DOHH2 (cell line): Measurements from ENCODE around the gene CCIN.

Experiments used
- H3F3A ChIP-seq: fragments of 200-600 bp; sonication (generic), shearing (Covaris generic); 2 replicates; pipeline ENCODE4 v1.6.0; 2016; ENCODE audit warnings: antibody characterized with exemption, mild to moderate bottlenecking; ENCODE audit not compliant: control insufficient read depth, insufficient read depth
- H3K27ac ChIP-seq: fragments of 200-600 bp; sonication (generic); 2 replicates; pipeline ENCODE4 v1.5.1; 2014; ENCODE audit warnings: low read depth, mild to moderate bottlenecking, low read length, moderate library complexity
- H3K27me3 ChIP-seq: fragments of 200-600 bp; sonication (generic); 2 replicates; pipeline ENCODE4 v1.6.1; 2014; ENCODE audit warnings: mild to moderate bottlenecking, low read length, mixed read lengths; ENCODE audit not compliant: control insufficient read depth
- H3K36me3 ChIP-seq: fragments of 200-600 bp; sonication (generic); 2 replicates; pipeline ENCODE4 v1.6.1; 2014; ENCODE audit warnings: mild to moderate bottlenecking, low read length, moderate library complexity, mixed read lengths; ENCODE audit not compliant: control insufficient read depth
- H3K4me1 ChIP-seq: fragments of 200-600 bp; sonication (generic); 2 replicates; pipeline ENCODE4 v1.6.1; 2014; ENCODE audit warnings: mild to moderate bottlenecking, low read length, mixed read lengths; ENCODE audit not compliant: control insufficient read depth
- H3K4me2 ChIP-seq: fragments of 200-600 bp; sonication (generic); 2 replicates; pipeline ENCODE4 v1.6.0; 2014; ENCODE audit warnings: mild to moderate bottlenecking, low read length, moderate library complexity
- H3K4me3 ChIP-seq: fragments of 200-600 bp; sonication (generic); 2 replicates; pipeline ENCODE4 v1.5.1; 2014; ENCODE audit warnings: mild to moderate bottlenecking, low read length, mixed read lengths
- H3K79me2 ChIP-seq: fragments of 200-600 bp; sonication (generic); 2 replicates; pipeline ENCODE4 v1.6.1; 2014; ENCODE audit warnings: mild to moderate bottlenecking, low read length, mixed read lengths; ENCODE audit not compliant: control insufficient read depth
- H3K9me2 ChIP-seq: fragments of 200-600 bp; sonication (generic); replicated peaks from 2 replicates; pipeline ENCODE4 v1.6.1; 2014; ENCODE audit warnings: mild to moderate bottlenecking, low read length, mixed read lengths; ENCODE audit not compliant: control insufficient read depth
- H3K9me3 ChIP-seq: fragments of 200-600 bp; sonication (generic); 2 replicates; pipeline ENCODE4 v1.6.1; 2014; ENCODE audit warnings: antibody characterized with exemption, low read length, mixed read lengths; ENCODE audit not compliant: control insufficient read depth, insufficient read depth
- H4K20me1 ChIP-seq: fragments of 200-600 bp; sonication (generic); 2 replicates; pipeline ENCODE4 v1.6.0; 2014; ENCODE audit warnings: low read depth, mild to moderate bottlenecking, antibody characterized with exemption, low read length, moderate library complexity; ENCODE audit not compliant: control insufficient read depth, insufficient read depth
- EZH2phosphoT487 ChIP-seq: fragments of 200-600 bp; sonication (generic); IDR thresholded peaks from 2 replicates; pipeline ENCODE4 v1.6.1; 2017; ENCODE audit warnings: borderline replicate concordance, mild to moderate bottlenecking, antibody characterized with exemption, low read length, moderate library complexity, mixed read lengths
- TF ChIP-seq, protein P1 (sequence below): fragments of 200-600 bp; sonication (generic); IDR thresholded peaks from one replicate; pipeline ENCODE4 v1.5.1; 2014; ENCODE audit warnings: antibody characterized with exemption, mild to moderate bottlenecking, low read depth, low read length; ENCODE audit not compliant: poor library complexity, severe bottlenecking

CCIN gene

DNA sequence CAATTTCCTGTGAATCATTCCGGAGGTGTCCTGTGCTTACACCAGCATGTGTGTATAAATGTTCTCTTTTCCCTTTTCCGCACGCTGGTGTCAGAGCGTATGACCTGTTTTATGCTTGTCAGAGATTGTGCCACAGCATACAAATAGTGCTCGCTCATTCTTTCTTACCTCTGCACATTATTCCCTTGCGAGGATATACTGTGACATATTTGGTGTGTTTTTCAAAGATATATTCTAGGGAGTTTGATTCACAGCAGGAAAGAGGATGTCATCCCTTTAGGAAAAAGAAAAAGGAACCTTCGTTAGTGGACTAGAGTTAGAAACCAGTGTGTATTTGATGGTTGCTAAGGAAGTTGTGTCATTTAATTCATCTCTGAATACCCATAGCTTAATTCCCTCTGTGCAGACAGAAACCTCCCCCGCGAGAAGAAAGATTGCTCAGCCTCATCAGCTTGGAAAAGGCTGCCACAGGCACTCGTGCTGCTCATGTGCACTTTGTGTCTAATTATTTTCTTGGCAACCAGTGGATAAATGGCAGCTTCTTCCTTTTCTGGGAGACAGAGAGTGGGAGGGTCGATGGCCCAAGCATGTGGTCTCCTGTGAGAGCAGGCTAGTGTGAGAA, 14.7 kb upstream of the CCIN start:
- H3K79me2 ChIP-seq = no peaks in the 10 kb centered on the region
- no peak overlapping the region for H3K4me3 ChIP-seq
- no peak overlapping the region; the same call in 1 of the 2 replicates for H3K4me2 ChIP-seq
- no peaks in the 10 kb centered on the region for H4K20me1 ChIP-seq
- H3K36me3 ChIP-seq = no peaks in the 10 kb centered on the region
- peaks cover 39% of the 10 kb centered on the region for H3K4me1 ChIP-seq
- H3F3A ChIP-seq = peaks cover 6% of the 10 kb centered on the region; the same call in 1 of the 2 replicates
- TF ChIP-seq, protein P1, sequence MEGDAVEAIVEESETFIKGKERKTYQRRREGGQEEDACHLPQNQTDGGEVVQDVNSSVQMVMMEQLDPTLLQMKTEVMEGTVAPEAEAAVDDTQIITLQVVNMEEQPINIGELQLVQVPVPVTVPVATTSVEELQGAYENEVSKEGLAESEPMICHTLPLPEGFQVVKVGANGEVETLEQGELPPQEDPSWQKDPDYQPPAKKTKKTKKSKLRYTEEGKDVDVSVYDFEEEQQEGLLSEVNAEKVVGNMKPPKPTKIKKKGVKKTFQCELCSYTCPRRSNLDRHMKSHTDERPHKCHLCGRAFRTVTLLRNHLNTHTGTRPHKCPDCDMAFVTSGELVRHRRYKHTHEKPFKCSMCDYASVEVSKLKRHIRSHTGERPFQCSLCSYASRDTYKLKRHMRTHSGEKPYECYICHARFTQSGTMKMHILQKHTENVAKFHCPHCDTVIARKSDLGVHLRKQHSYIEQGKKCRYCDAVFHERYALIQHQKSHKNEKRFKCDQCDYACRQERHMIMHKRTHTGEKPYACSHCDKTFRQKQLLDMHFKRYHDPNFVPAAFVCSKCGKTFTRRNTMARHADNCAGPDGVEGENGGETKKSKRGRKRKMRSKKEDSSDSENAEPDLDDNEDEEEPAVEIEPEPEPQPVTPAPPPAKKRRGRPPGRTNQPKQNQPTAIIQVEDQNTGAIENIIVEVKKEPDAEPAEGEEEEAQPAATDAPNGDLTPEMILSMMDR = no peak
- no peak for TF ChIP-seq EZH2phosphoT487
- H3K9me2 ChIP-seq = no peaks in the 10 kb centered on the region
- no peaks in the 10 kb centered on the region for H3K9me3 ChIP-seq
- H3K27ac ChIP-seq = no peak overlapping the region
- no peaks in the 10 kb centered on the region for H3K27me3 ChIP-seq

DNA sequence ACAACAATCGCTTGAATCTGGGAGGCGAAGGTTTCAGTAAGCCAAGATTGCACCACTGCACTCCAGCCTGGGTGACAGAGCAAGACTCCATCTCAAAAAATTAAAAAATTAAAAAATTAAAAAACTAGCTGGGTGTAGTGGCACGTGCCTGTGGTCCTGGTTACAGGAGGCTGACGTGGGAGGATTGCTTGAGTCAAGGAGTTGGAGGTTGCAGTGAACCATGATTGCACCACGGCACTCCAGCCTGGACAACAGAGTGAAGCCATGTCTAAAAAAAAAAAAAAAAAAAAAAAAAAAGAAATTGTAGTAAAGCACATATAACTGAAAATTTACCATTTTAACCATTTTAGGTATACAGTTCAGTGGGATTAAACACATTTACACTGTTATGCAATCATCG, 13.1 kb upstream of the CCIN start:
- H3K79me2 ChIP-seq = no peaks in the 10 kb centered on the region
- H3K9me2 ChIP-seq = no peaks in the 10 kb centered on the region
- H3K4me2 ChIP-seq = no peak overlapping the region
- no peaks in the 10 kb centered on the region for H4K20me1 ChIP-seq
- H3K36me3 ChIP-seq = no peaks in the 10 kb centered on the region
- no peaks in the 10 kb centered on the region for H3K9me3 ChIP-seq
- H3F3A ChIP-seq = peaks cover 6% of the 10 kb centered on the region; the same call in 1 of the 2 replicates
- no peak for TF ChIP-seq EZH2phosphoT487
- TF ChIP-seq, protein P1 = no peak
- peaks cover 34% of the 10 kb centered on the region for H3K4me1 ChIP-seq
- no peak overlapping the region for H3K4me3 ChIP-seq
- H3K27me3 ChIP-seq = no peaks in the 10 kb centered on the region
- H3K27ac ChIP-seq = no peak overlapping the region

DNA sequence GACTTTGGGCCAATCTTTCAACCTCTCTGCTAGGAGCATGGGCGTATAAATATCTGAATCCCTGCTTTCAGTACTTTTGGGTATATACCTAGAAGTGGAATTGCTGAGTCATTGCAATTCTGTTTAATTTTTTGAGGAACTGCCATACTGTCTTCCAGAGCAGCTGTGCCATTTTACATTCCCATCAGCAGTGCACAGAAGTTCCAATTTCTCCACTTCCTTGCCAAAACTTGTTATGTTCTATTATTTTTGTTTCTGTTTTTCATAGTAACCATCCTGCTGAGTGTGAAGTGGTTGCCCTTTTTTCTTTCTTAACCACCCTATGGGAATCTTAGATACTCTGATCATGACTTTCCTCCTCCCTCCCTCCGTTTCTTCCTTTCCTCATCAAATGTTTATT, 11.1 kb upstream of the CCIN start:
- no peaks in the 10 kb centered on the region for H4K20me1 ChIP-seq
- no peak overlapping the region for H3K4me2 ChIP-seq
- H3K36me3 ChIP-seq = no peaks in the 10 kb centered on the region
- H3K27ac ChIP-seq = no peak overlapping the region
- no peak for TF ChIP-seq EZH2phosphoT487
- TF ChIP-seq, protein P1 = no peak
- no peaks in the 10 kb centered on the region for H3K79me2 ChIP-seq
- H3K9me3 ChIP-seq = no peaks in the 10 kb centered on the region
- peaks cover 14% of the 10 kb centered on the region for H3K4me1 ChIP-seq
- H3F3A ChIP-seq = peaks cover 6% of the 10 kb centered on the region; the same call in 1 of the 2 replicates
- H3K4me3 ChIP-seq = no peak overlapping the region
- H3K9me2 ChIP-seq = no peaks in the 10 kb centered on the region
- H3K27me3 ChIP-seq = no peaks in the 10 kb centered on the region
